Adrenal gland (tissue), 12 donors: Measurements from ENCODE around the gene CNDP1. TPM values are rescaled to one million over a fixed set of nuclear protein-coding genes. Genes with fewer than 3 reads are reported as not detected.

Experiments
- DNase-seq, 7 donors: peaks; one replicate each; pipeline ENCODE4 v3.0.0-alpha.2; 2019 to 2020
- H3K27ac ChIP-seq, 5 donors: fragments of 200-600 bp; sonication (generic) in 4 of 5; 1 replicate in 3 of 5; 2 replicates in 2 of 5; pipeline versions ENCODE4 v1.5.1 to v1.8.0; 2016 to 2020; ENCODE audit warnings: mild to moderate bottlenecking in 1 of 5
- H3K27me3 ChIP-seq: fragments of 200-600 bp; 2 replicates; pipeline ENCODE4 v1.8.0; 2021
- H3K36me3 ChIP-seq, 2 donors: fragments of 200-600 bp; replicated peaks in 1 of 2; 1 replicate in 1 of 2; 2 replicates in 1 of 2; pipeline versions ENCODE4 v1.5.1 to v1.8.0; 2018 to 2022
- H3K4me1 ChIP-seq, 2 donors: fragments of 200-600 bp; replicated peaks in 1 of 2; 1 replicate in 1 of 2; 2 replicates in 1 of 2; pipeline versions ENCODE4 v1.5.1 to v1.8.0; 2018 to 2021
- H3K4me3 ChIP-seq, 4 donors: fragments of 200-600 bp; sonication (generic) in 3 of 4; one replicate each; pipeline ENCODE4 v1.5.1; 2016 to 2018
- H3K9me3 ChIP-seq, 3 donors: fragments of 200-600 bp; sonication (generic) in 1 of 3; replicated peaks in 1 of 3; 1 replicate in 2 of 3; 2 replicates in 1 of 3; pipeline versions ENCODE4 v1.5.1 to v1.8.0; 2016 to 2021
- CTCF ChIP-seq, 6 experiments: fragments of 450-650 bp in 4 of 6; fragments of 200-600 bp in 2 of 6; sonication (generic) in 1 of 6; IDR thresholded peaks; 1 replicate in 5 of 6; 2 replicates in 1 of 6; pipeline versions ENCODE4 v1.5.1 to v1.8.0; 2016 to 2021; ENCODE audit warnings: antibody characterized with exemption in 6 of 6, mild to moderate bottlenecking in 2 of 6, moderate library complexity in 1 of 6
- POLR2A ChIP-seq, 2 donors: fragments of 450-650 bp; IDR thresholded peaks; one replicate each; pipeline ENCODE4 v1.6.1; 2017; ENCODE audit warnings: antibody characterized with exemption in 2 of 2, mild to moderate bottlenecking in 2 of 2, moderate library complexity in 1 of 2
- WGBS, 4 donors: extraction: QIAGEN DNeasy Blood & Tissue Kit in 2 of 4; methylation state at CpG; one replicate each; pipeline versions ENCODE4 v1.1.5 to v1.1.7; 2013 to 2017; 5-methylcytosine and 5-hydroxymethylcytosine counted together
- intact Hi-C, 2 donors: fragments of 100-400 bp; cut with DNase I; formaldehyde crosslinking; loops; one replicate each; pipeline versions ENCODE4 v1.14.1 to v1.15.0; 2022 to 2023
- polyA plus RNA-seq, 3 donors: library from polyadenylated mRNA; stranded (reverse); fragments of 200-250 nt in 2 of 3; fragments of 350-450 nt in 1 of 3; fragmentation: Illumina TruSeq in 1 of 3; extraction: RNeasy Lipid Tissue Mini Kit (QIAGEN cat#74804) in 1 of 3; gene quantifications; one replicate each; pipeline ENCODE4 v1.2.3, GENCODE V29; 2013 to 2014
- total RNA-seq, 9 donors: library from RNA; depleted of rRNA in 4 of 9; stranded (reverse); fragments of >200 nt in 4 of 9; fragments of 120-200 nt in 1 of 9; fragmentation: NEBNext Ultra II Directional in 1 of 9; extraction: Animal tissue kit (Norgen Biotek cat#: 25700) in 1 of 9; gene quantifications; one replicate each; pipeline versions ENCODE4 v1.1.0 to v1.2.4, GENCODE V29; 2013 to 2023
- donor health status: healthy with polysubstance abuse.
- donor health status: Bipolar disorder and iron deficiency.
- donor health status: DM: yes; HTN: yes; CAD: no.
- donor health status: DM: no; HTN: no; CAD: no.
- donor health status: DM: no; HTN: no; CAD: no.
- donor health status: DM: yes; HTN: yes; CAD: no.

CNDP1 gene
- total and polyA plus RNA-seq, 12 donors: 0.16 to 0.27 TPM; not detected in 10

- no peak overlapping the region for H3K27ac ChIP-seq
- H3K4me3 ChIP-seq: no peak overlapping the region
- no peaks in the 10 kb centered on the region for H3K4me1 ChIP-seq
- H3K9me3 ChIP-seq: no peaks in the 10 kb centered on the region
- WGBS, 4 donors: 82 to 91% (median 87%) methylated on average over 5 of the region's 5 CpGs
- no peaks in the 10 kb centered on the region for H3K36me3 ChIP-seq
- no peaks in the 10 kb centered on the region for H3K27me3 ChIP-seq
- no peak for TF ChIP-seq CTCF (IDR thresholded peaks at IDR 0.05)
- no peak for TF ChIP-seq POLR2A (IDR thresholded peaks at IDR 0.05)
- no peak for DNase-seq
- intact Hi-C loops: no loop called here
Measured at GRCh38 chr18:74625157-74625556, 90.9 kb downstream of the CNDP1 start.

GRCh38 chr18:74626049-74626874, 92.0 kb downstream of the CNDP1 start:
- intact Hi-C loops: no loop called here
- DNase-seq: no peak
- 78 to 85% (median 81%) methylated on average over 9 of the region's 9 CpGs for WGBS, 4 donors
- Histone ChIP-seq H3K27ac (no peak overlapping the region), H3K4me1 (no peaks in the 10 kb centered on the region), H3K9me3 (no peaks in the 10 kb centered on the region), H3K36me3 (no peaks in the 10 kb centered on the region), H3K27me3 (no peaks in the 10 kb centered on the region), H3K4me3 (no peak overlapping the region)
- TF ChIP-seq CTCF (IDR thresholded peaks at IDR 0.05): no peak
- TF ChIP-seq POLR2A (IDR thresholded peaks at IDR 0.05): no peak

GRCh38 chr18:74630804-74631203, 96.5 kb downstream of the CNDP1 start:
- Histone ChIP-seq H3K4me3 (no peak overlapping the region), H3K36me3 (peaks cover 0 to 6% of the 10 kb centered on the region in 2 donors), H3K27me3 (no peaks in the 10 kb centered on the region), H3K27ac (no peak overlapping the region), H3K9me3 (no peaks in the 10 kb centered on the region), H3K4me1 (no peaks in the 10 kb centered on the region)
- intact Hi-C loops: no loop called here
- no peak for DNase-seq
- TF ChIP-seq POLR2A (IDR thresholded peaks at IDR 0.05) (no peak), CTCF (IDR thresholded peaks at IDR 0.05) (no peak)
- 92 to 94% (median 94%) methylated on average over 6 of the region's 6 CpGs for WGBS, 4 donors

GRCh38 chr18:74631212-74631611, 96.9 kb downstream of the CNDP1 start:
- intact Hi-C loops: no loop called here
- TF ChIP-seq POLR2A (IDR thresholded peaks at IDR 0.05) (no peak), CTCF (IDR thresholded peaks at IDR 0.05) (no peak)
- Histone ChIP-seq H3K4me1 (no peaks in the 10 kb centered on the region), H3K27ac (no peak overlapping the region), H3K4me3 (no peak overlapping the region), H3K27me3 (no peaks in the 10 kb centered on the region), H3K36me3 (peaks cover 0 to 6% of the 10 kb centered on the region in 2 donors), H3K9me3 (no peaks in the 10 kb centered on the region)
- no peak for DNase-seq
- 64 to 73% (median 70%) methylated on average over 2 of the region's 2 CpGs for WGBS, 4 donors
